ENCODE measurements around the gene PIWIL1.

DNA sequence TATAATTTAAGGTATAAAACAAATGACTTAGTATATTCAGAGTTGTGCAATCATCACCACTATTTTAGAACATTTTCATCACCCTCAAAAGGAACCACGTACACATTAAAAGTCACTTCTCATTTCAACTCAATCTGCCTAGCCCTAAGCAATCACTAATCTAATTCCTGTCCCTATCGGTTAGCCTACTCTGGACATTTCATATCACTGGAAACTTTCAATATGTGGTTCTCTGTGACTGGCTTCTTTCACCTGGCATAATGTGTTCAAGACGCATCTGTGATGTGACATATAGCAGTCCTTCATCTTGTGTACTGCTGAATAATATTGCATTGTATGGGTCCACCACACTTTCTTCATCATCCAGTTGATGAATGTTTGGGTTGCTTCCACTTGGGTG is 15.4 kb upstream of the PIWIL1 start:
- TF ChIP-seq EZH2 (IDR thresholded peaks at IDR 0.05; ENCODE audit: insufficient read depth, poor library complexity, severe bottlenecking) = no peak
- no peak for TF ChIP-seq EZH2phosphoT487 (IDR thresholded peaks at IDR 0.05; ENCODE audit: insufficient read depth, low read depth)

Measured in GM23248 (cell line).